NCI-H82 treated with DMSO at 0.1 percent for 48 hours (cell line): ENCODE data around the gene PLXNB2.
"Not testable (repeated sequence)": the region's sequence is repeated elsewhere in the genome, so short reads cannot be mapped to it uniquely, and the experiment has no call there.

Experiments
- DNase-seq: peaks from one replicate; lab custom pipeline; 2025; ENCODE audit not compliant: unreplicated experiment; lab: John Stamatoyannopoulos, UW

PLXNB2 gene

DNA sequence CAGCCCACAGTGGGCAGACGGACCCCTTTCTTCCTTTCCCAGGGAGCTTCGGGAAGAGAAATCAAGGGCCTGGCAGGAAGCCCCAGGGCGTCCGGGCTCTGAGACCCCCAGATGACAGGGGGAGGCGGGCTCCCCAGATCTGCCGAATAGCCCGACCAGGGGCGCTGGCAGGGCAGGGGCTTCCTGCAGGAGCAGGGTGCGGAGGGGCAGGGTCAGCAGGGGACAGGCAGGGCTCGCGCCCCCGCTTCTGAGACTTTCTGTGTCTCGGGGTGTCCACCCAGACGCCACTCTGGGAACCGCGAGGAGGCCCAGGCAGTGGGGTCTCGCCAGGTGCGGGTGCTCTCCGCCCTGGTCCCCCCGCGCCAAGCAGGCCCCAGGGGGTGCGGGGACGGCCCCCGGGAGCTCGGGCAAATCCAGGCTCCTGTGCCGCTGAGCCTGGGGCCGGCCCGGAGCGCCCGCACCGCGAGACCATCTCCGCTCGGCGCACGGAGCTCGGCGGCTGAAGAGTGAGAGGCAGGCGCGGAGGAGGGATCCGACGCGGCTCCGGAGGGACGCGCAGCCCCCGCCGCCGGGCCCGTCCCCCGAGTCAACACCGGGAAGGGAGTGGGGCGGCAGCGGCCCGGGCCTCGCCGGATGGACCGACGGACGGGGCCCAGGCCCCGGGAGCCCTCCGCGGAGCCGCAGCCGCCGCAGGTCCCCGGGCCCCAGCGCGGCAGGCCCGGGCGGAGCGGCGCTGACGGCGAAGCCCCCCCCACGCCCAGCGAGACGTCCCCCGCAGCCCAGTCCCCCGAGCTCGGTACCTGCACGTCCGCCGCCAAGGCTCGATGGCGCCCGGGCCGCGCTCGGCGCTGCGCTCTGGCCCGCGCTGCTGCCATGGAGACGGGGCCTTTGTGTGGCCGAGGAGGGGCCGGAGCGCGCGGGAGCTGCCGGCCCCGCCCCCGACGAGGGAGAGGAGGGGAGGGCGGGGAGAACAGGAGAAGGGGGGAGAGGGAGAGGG is at the start of gene PLXNB2:
TSS of gene PLXNB2 (minus strand) at position 894 of the 997 bp plus-strand sequence. CDS start 17,062 bp downstream, outside the sequence.
- peak; percentile 36 for DNase-seq

DNA sequence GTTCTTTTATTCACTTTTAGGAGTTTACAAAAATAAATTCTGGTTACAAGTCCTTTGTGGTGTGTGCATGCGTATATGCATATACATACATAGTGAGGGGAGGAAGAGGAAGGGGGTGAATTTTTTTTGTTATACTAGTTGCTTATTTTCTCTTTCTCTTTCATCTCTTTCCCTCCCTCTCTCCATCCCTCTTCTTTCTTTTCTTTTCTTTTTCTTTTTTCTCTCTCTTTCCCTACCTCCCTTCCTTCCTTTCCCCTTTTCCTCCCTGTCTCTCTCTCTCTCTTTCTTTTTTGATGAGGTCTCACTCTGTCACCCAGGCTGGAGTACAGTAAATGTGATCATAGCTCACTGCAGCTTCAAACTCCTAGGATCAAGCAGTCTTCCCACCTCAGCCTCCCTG is 49.8 kb upstream of the PLXNB2 start:
- no peak for DNase-seq

DNA sequence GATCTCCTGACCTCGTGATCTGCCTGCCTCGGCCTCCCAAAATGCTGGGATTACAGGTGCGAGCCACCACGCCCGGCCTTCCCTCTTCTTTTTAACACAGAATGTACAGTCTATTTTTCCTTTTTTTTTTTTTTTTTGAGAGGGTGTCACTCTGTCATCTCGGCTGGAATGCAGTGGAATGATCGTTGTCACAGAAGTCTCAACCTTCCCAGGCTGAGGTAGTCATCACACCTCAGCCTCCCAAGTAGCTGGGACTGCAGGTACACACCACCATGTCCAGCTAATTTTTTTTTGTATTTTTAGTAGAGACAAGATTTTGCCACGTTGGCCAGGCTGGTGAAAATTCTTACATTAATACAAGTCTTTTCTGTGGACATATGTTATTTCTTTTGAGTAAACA is 48.7 kb upstream of the PLXNB2 start:
- no peak for DNase-seq

GRCh38 chr22:50348058-50348457 is 40.6 kb upstream of the PLXNB2 start:
- no peak for DNase-seq

DNA sequence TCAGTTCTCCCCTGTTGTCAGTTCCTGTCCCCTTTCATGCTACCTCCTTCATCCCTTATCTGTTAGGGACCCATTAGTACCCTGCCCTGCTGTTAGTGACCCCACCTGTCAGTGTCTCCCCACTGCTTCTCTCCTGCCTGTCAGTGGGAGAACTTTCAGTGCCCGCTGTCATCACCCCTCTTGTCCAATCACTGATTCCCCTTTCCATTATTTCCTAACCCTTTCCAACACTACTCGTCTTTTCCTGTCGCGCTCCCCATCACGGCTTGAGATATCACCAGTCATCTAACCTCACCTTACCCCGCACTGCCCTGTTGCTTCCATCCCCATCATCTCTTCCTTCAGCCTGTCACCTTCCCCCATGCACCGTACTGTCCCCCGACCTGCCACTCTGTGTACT is 39.7 kb upstream of the PLXNB2 start:
- no peak for DNase-seq

GRCh38 chr22:50346470-50346869 is 39.0 kb upstream of the PLXNB2 start:
- no peak for DNase-seq

DNA sequence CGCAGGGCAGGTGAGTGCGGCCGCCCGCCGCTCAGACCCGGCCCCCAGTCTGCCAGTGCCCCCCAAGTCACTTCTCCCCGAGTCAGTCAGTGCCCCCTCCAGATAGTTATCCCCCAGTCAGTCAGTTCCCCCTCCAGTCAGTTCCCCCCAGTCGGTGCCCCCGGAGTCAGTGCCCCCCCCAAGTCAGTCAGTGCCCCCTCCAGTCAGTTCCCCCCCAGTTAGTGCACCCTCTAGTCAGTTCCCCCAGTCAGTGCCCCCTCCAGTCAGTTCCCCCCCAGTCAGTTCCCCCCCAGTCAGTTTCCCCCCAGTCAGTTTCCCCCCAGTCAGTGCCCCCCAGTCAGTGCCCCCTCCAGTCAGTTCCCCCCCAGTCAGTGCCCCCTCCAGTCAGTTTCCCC is 36.1 kb upstream of the PLXNB2 start:
- no peak for DNase-seq

GRCh38 chr22:50342651-50343540 is 35.5 kb upstream of the PLXNB2 start, which contains the start of gene PPP6R2:
Gene PPP6R2 (plus strand): TSS chr22:50343327. CDS start chr22:50393909, 50,582 bp downstream.
- DNase-seq = no peak

DNA sequence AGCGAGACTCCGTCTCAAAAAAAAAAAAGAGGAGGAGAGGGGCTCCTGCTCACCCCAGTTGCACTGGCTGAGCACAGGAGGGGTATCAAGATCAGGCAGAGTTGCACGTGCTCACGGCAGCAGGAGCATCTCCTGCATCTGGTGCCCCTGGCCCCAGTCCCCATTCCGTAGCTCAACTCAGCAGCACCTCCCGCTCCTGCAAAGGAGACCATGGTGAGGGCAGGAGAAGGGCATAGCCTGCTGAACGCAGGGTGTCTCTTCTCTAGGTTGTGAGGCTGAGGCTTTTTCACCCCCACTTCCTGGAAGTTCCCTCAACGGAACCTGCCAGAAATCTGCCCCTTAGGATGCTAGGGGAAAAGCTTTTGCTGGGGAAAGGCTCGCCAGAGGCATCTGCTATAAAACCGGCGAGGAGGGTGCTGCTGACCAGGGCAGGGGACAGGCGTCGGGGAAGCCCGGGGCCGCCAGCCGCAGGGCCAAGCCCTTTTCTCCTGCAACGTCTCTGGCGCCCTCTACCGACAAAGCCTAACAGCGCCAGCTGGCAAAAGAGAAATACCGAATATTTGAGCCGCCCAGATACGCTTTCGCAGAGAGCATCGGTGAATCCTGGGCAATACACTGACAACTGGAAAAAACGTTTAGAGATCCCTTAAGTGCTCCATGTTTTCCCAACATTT is 34.7 kb upstream of the PLXNB2 start:
- peak; percentile 42 for DNase-seq

DNA sequence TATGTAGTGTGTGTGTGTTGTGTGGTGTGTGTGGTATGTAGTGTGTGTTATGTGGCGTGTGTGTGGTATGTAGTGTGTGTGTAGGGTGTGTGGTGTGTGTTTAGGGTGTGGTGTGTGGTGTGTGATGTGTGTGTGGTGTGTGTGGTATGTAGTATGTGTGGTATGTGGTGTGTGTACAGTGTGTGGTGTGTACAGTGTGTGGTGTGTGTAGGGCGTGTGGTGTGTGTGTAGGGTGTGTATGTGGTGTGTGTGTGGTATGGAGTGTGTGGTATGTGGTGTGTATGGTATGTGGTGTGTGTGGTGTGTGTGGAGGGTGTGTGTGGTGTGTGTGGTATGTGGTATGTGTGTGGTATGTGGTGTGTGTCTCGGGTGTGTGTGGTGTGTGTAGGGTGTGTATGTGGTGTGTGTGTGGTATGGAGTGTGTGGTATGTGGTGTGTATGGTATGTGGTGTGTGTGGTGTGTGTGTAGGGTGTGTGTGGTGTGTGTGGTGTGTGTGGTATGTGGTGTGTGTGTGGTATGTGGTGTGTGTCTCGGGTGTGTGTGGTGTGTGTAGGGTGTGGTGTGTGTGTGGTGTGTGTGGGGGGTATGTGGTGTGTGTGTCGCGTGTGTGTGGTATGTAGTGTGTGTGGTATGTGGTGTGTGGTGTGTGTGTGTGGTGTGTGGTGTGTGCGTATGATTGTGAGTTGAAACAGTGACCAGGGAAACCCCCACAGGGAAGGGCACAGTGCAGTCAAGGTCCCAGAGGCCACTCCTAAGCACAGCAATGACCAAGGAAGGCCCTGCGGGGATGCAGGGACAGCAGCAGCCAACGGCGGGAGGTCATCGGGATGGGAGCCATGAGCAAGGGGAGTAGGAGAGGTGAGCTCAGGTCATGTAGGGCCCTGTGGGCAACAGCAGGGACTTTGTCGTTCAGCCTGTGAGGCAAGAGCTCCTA is 32.8 kb upstream of the PLXNB2 start:
- no peak for DNase-seq

GRCh38 chr22:50338860-50339462 is 31.5 kb upstream of the PLXNB2 start:
- DNase-seq = no peak

DNA sequence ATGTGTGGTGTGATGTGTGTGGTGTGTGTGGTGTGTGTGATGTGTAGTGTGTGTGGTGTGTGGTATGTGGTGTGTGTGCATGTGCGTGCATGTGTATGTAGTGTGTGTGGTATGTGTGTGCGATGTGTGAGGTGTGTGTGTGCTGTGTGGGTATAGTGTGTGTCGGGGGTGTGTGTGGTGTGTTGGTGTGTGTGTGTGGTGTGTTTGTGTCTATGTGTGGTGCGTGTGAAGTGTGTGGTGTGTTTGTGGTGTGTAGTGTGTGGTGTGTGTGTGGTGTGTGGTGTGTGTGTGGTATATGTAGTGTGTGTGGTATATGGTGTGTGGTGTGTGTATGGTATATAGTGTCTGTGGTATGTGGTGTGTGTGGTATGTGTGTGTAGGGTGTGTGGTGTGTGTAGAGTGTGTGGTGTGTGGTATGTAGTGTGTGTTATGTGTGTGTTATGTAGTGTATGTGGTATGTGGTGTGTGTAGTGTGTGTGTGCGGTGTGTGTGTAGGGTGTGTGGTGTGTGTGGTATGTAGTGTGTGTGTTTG is 30.7 kb upstream of the PLXNB2 start:
- no peak for DNase-seq

DNA sequence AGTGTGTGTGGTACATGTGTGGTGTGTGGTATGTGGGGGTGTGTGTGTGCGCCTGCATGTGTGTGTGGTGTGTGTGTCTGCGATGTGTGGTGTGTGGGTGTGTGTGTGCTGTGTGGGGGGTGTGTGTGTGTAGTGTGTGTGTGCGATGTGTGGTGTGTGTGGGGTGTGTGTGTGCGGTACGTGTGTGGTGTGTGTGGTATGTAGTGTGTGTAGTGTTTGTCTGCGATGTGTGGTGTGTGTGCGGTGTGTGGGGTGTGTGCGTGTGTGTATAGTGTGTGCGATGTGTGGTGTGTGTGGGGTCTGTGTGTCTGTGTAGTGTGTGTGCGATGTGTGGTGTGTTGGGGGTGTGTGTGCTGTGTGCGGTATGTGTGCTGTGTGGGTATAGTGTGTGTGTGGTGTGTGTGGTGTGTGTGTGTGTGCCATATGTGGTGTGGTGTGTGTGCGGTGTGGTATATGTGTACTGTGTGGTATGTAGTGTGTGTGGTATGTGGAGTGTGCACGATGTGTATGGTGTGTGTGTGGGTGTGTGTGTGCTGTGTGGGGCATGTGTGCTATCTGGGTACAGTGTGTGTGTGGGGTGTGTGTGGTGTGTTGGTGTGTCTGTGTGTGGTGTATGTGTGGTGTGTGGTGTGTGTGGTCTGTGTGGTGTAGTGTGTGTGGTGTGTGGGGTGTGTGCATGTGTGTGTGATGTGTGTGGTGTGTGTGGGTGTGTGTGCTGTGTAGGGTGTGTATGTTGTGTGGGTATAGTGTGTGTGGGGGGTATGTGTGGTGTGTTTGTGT is 30.0 kb upstream of the PLXNB2 start:
- no peak for DNase-seq

DNA sequence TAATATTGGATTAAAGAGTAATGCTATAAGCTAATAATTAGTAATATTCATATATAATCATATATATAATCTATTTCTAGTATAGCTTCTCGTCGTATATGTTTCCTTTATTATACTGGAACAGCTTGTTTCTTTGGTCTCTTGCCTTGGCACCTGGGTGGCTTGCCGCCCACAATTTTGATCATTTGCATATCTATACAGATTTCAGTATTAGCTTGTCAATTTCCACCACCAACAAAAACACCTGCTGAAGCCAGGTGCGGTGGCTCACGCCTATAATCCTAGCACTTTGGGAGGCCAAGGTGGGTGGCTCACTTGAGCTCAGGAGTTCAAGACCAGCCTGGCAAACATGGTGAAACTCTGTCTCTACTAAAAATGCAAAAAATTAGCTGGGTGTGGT is 27.0 kb upstream of the PLXNB2 start:
- DNase-seq = not testable (repeated sequence)

DNA sequence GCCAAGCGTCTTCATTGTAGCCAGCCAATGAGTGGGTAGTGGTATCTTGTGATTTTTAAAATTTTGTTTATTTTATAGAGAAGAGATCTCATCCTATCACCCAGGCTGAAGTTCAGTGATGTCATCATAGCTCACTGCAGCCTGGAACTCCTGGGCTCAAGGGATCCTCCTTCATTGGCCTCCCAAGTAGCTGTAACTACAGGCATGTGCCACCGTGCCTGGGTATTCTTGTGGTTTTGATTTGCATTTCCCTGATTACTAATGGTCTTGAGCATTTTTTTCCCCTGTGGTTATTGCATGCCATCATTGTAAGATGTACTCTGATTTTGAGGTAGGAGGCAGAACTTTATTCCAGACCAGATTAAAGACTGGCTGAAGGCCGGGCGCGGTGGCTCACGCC is 21.8 kb upstream of the PLXNB2 start:
- no peak for DNase-seq

DNA sequence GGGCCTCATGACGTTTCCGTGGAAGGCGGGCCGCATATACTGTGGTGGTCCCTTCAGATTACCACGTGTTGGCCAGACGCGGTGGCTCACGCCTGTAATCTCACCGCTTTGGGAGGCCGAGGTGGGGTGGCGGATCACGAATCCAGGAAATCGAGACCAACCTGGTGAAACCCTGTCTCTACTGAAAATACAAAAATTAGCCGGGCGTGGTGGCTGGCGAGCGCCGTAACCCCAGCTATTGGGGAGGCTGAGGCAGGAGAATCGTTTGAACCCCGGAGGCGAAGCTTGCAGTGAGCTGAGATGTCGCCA is 20.2 kb upstream of the PLXNB2 start:
- DNase-seq = no peak

DNA sequence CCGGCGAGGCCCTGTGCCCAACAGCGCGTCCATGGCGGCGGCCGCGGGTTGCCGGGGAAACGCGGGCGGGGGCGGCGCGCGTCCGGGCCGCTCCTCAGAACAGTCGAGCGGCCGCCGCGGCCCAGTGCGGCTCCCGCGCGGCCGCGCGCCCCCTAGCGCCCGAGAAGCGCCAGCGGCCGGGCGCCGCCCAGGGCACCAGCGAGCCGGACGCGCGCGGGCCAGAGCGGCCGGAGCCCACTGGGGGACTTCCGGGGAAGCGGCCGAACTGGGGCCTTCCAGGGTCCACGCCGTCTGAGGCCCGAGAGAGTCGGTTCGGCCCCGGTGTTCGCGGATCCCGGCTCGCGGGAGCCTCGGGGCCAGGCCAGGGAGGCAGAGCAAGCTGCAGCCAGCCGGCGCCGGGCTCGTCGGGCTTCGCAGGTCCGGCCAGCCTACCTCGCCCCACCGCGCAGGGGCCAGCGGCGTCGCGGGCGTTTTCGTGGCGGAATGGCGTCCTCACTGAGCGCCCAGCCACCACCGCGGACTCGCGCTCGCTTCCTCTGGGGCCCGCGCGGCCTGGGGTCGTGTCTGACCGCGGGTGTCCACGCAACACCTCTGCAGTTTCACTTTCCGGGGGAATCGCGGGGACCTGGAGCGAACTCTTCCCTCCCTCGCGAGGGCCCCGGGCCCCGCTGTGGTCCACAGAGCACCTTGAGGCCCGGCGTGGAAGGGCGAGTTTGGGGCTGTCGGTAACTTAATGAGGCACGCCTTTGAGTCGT is 19.7 kb upstream of the PLXNB2 start, which contains the start of gene DENND6B:
TSS of gene DENND6B (minus strand) at position 57 of the 755 bp plus-strand sequence. CDS start at position 33, 24 bp downstream.
- DNase-seq = peak; percentile 39
